Dermis blood vessel endothelial cell (primary cell): ENCODE data around the gene SMG6. TPM values are rescaled to one million over a fixed set of nuclear protein-coding genes. Genes with fewer than 3 reads are reported as not detected.

ENCODE experiments used
- DNase-seq: peaks from one replicate; pipeline ENCODE4 v3.0.0; 2010
- total RNA-seq: library from RNA; depleted of rRNA; stranded (reverse); fragments of >200 nt; gene quantifications from 2 replicates; pipeline ENCODE4 v1.2.3, GENCODE V29; 2014

The SMG6 gene
- total RNA-seq, 1 donor from 2014 or later: 29.3 TPM

- DNase-seq: peak; percentile 96
These were observed 261.8 kb downstream of the SMG6 start, which contains the start of gene OVCA2 for GRCh38 chr17:2041561-2042389. TSS of gene OVCA2 (plus strand) at chr17:2042022. CDS start at chr17:2042048, 26 bp downstream.

- DNase-seq: no peak
These were observed 262.5 kb downstream of the SMG6 start for GRCh38 chr17:2040942-2041560.

GRCh38 chr17:2040219-2040827, 263.3 kb downstream of the SMG6 start:
- DNase-seq: no peak

GRCh38 chr17:2037155-2037554, 266.4 kb downstream of the SMG6 start:
- no peak for DNase-seq

- DNase-seq: no peak
These were observed 267.8 kb downstream of the SMG6 start for GRCh38 chr17:2035541-2036488.

- DNase-seq: no peak
These were observed 268.6 kb downstream of the SMG6 start for GRCh38 chr17:2034806-2035540.

- no peak for DNase-seq
These were observed 269.4 kb downstream of the SMG6 start for GRCh38 chr17:2034157-2034556.

GRCh38 chr17:2033153-2033552, 270.4 kb downstream of the SMG6 start:
- DNase-seq: no peak

- DNase-seq: peak; percentile 94
These were observed 272.8 kb downstream of the SMG6 start for GRCh38 chr17:2030779-2031163.

- DNase-seq: peak; percentile 92
These were observed 273.4 kb downstream of the SMG6 start, which contains the start of gene DPH1 for GRCh38 chr17:2029911-2030778. TSS of gene DPH1 (plus strand) at chr17:2030153. CDS start at chr17:2030170, 17 bp downstream.

- no peak for DNase-seq
These were observed 274.8 kb downstream of the SMG6 start for GRCh38 chr17:2028737-2029136.

GRCh38 chr17:2028234-2028614, 275.4 kb downstream of the SMG6 start:
- no peak for DNase-seq

GRCh38 chr17:2027528-2028233, 275.9 kb downstream of the SMG6 start:
- no peak for DNase-seq

GRCh38 chr17:2025622-2026309, 277.8 kb downstream of the SMG6 start:
- DNase-seq: peak; percentile 75

GRCh38 chr17:2025220-2025621, 278.4 kb downstream of the SMG6 start, which contains the start of gene RTN4RL1:
TSS of gene RTN4RL1 (minus strand) at chr17:2025334. CDS start at chr17:2024865, 469 bp downstream.
- peak; percentile 18 for DNase-seq

GRCh38 chr17:2024572-2025219, 278.9 kb downstream of the SMG6 start:
- no peak for DNase-seq

- peak; percentile 39 for DNase-seq
These were observed 279.7 kb downstream of the SMG6 start for GRCh38 chr17:2023692-2024571.

GRCh38 chr17:2023256-2023655, 280.3 kb downstream of the SMG6 start:
- DNase-seq: no peak
